HCT116 (cell line): ENCODE data around the gene SHISA2. TPM values are rescaled to one million over a fixed set of nuclear protein-coding genes. Genes with fewer than 3 reads are reported as not detected.

Source experiments
- ATAC-seq: fragments of 200-7000 bp; cut with Tn5 transposase; 2 replicates; pipeline ENCODE4 v1.9.1; 2020; ENCODE audit warnings: mild to moderate bottlenecking, moderate library complexity
- BruUV-seq: library from RNA; stranded (reverse); fragments of 400-500 nt; replicated peaks from 2 replicates; lab custom pipeline; 2021; lab: Mats Ljungman, UMichigan
- CTCF ChIA-PET: fragments of 300-600 bp; sonication (Branson Sonifier 250); formaldehyde crosslinking; loops from one replicate; lab custom pipeline; 2021; ENCODE audit warnings: antibody characterized with exemption; lab: Charles Lee
- POLR2A ChIA-PET: fragments of 300-600, 350-600 bp; sonication (Branson Sonifier 250); formaldehyde crosslinking; loops from one replicate; lab custom pipeline; 2021; ENCODE audit warnings: antibody characterized with exemption; lab: Charles Lee
- RAD21 ChIA-PET, 2 experiments: fragments of 300-600 bp; sonication (Branson Sonifier 250); formaldehyde crosslinking; loops; one replicate each; lab custom pipeline; 2023; ENCODE audit warnings: low total read pairs in 2 of 2; ENCODE audit not compliant: uncharacterized antibody in 2 of 2, unreplicated experiment in 2 of 2, low non-redundant PET in 1 of 2; lab: Charles Lee
- DNase-seq: peaks from one replicate; pipeline ENCODE4 v3.0.0-alpha.2; 2010; ENCODE audit warnings: low read depth, low spot score
- H2AFZ ChIP-seq: fragments of 200-600 bp; shearing (Covaris generic), sonication (generic); 2 replicates; pipeline ENCODE4 v1.6.1; 2017; ENCODE audit warnings: low read depth, mixed run types, mixed read lengths, antibody characterized with exemption, low read length; ENCODE audit not compliant: poor library complexity, severe bottlenecking
- H3K27ac ChIP-seq: 2 replicates; pipeline ENCODE4 v1.5.1; 2012; ENCODE audit warnings: low read depth, low read length
- H3K27me3 ChIP-seq: fragments of 200-600 bp; sonication (generic); 2 replicates; pipeline ENCODE4 v1.6.1; 2016; ENCODE audit warnings: mixed run types, low read length, mixed read lengths; ENCODE audit not compliant: insufficient read depth
- H3K36me3 ChIP-seq, 2 experiments: fragments of 200-500 bp in 1 of 2; fragments of 200-600 bp in 1 of 2; sonication (Bioruptor generic) in 1 of 2; sonication (generic) in 1 of 2; 2 replicates each; pipeline versions ENCODE4 v1.5.1 to v1.6.1; 2014 to 2016; ENCODE audit warnings: low read length in 2 of 2, inconsistent platforms in 1 of 2, mixed read lengths in 1 of 2, mixed run types in 1 of 2; ENCODE audit not compliant: insufficient read depth in 2 of 2, control insufficient read depth in 1 of 2
- H3K4me1 ChIP-seq, 2 experiments: fragments of 200-600 bp in 1 of 2; sonication (generic) in 1 of 2; 2 replicates each; pipeline versions ENCODE4 v1.5.1 to v1.6.1; 2012 to 2017; ENCODE audit warnings: low read length in 2 of 2, inconsistent platforms in 1 of 2, mild to moderate bottlenecking in 1 of 2, mixed read lengths in 1 of 2, mixed run types in 1 of 2, moderate library complexity in 1 of 2; ENCODE audit not compliant: insufficient read depth in 2 of 2, control insufficient read depth in 1 of 2
- H3K4me2 ChIP-seq: fragments of 200-600 bp; sonication (generic); 2 replicates; pipeline ENCODE4 v1.6.1; 2017; ENCODE audit warnings: mixed run types, low read length, mixed read lengths
- H3K4me3 ChIP-seq, 2 experiments: fragments of 200-600 bp in 1 of 2; sonication (generic) in 1 of 2; replicated peaks in 1 of 2; 2 replicates each; pipeline ENCODE4 v1.5.1; 2011 to 2016; ENCODE audit warnings: low read length in 2 of 2, control low read depth in 1 of 2, low read depth in 1 of 2, mild to moderate bottlenecking in 1 of 2, mixed read lengths in 1 of 2, mixed run types in 1 of 2
- H3K79me2 ChIP-seq: fragments of 200-600 bp; sonication (generic); 2 replicates; pipeline ENCODE4 v1.6.1; 2017; ENCODE audit warnings: mild to moderate bottlenecking, mixed run types, low read length, moderate library complexity, mixed read lengths; ENCODE audit not compliant: insufficient read depth
- H3K9ac ChIP-seq: fragments of 200-600 bp; sonication (generic); 2 replicates; pipeline ENCODE4 v1.6.1; 2016; ENCODE audit warnings: low read length, mixed read lengths
- H3K9me2 ChIP-seq: fragments of 200-600 bp; sonication (generic), shearing (Covaris generic); 2 replicates; pipeline ENCODE4 v1.6.1; 2017; ENCODE audit warnings: mixed run types, mild to moderate bottlenecking, moderate library complexity; ENCODE audit not compliant: insufficient read depth
- H3K9me3 ChIP-seq, 2 experiments: fragments of 200-500 bp in 1 of 2; fragments of 200-600 bp in 1 of 2; sonication (Bioruptor generic) in 1 of 2; sonication (generic) in 1 of 2; 2 replicates each; pipeline ENCODE4 v1.6.1; 2014 to 2017; ENCODE audit warnings: low read length in 2 of 2, mixed read lengths in 2 of 2, inconsistent platforms in 1 of 2, low read depth in 1 of 2, mild to moderate bottlenecking in 1 of 2, mixed run types in 1 of 2, moderate library complexity in 1 of 2; ENCODE audit not compliant: control insufficient read depth in 1 of 2, insufficient read depth in 1 of 2
- H4K20me1 ChIP-seq: fragments of 200-600 bp; sonication (generic), shearing (Covaris generic); 2 replicates; pipeline ENCODE4 v1.6.1; 2017; ENCODE audit warnings: mixed run types, mild to moderate bottlenecking, moderate library complexity; ENCODE audit not compliant: insufficient read depth
- ATF3 ChIP-seq: IDR thresholded peaks from 2 replicates; pipeline ENCODE4 v1.6.1; 2012
- CBX3 ChIP-seq: IDR thresholded peaks from 2 replicates; pipeline ENCODE4 v1.6.1; 2012; ENCODE audit warnings: low read depth
- CEBPB ChIP-seq: IDR thresholded peaks from 2 replicates; pipeline ENCODE4 v1.6.1; 2012; ENCODE audit warnings: low read depth
- EGR1 ChIP-seq: IDR thresholded peaks from 2 replicates; pipeline ENCODE4 v1.6.1; 2012; ENCODE audit warnings: low read depth
- ELF1 ChIP-seq: IDR thresholded peaks from 2 replicates; pipeline ENCODE4 v1.6.1; 2012; ENCODE audit warnings: low read depth, borderline replicate concordance
- EZH2phosphoT487 ChIP-seq: fragments of 200-600 bp; IDR thresholded peaks from 2 replicates; pipeline ENCODE4 v1.6.1; 2018; ENCODE audit warnings: antibody characterized with exemption, borderline replicate concordance
- FOSL1 ChIP-seq: IDR thresholded peaks from 2 replicates; pipeline ENCODE4 v1.6.1; 2012; ENCODE audit warnings: low read depth
- MAX ChIP-seq: IDR thresholded peaks from 2 replicates; pipeline ENCODE4 v1.6.1; 2012
- POLR2A ChIP-seq: IDR thresholded peaks from 2 replicates; pipeline ENCODE4 v1.7.0; 2011; ENCODE audit warnings: borderline replicate concordance; ENCODE audit not compliant: insufficient read depth, insufficient read length; ENCODE audit errors: extremely low read depth
- POLR2AphosphoS5 ChIP-seq: IDR thresholded peaks from 2 replicates; pipeline ENCODE4 v1.6.1; 2011; ENCODE audit warnings: mild to moderate bottlenecking, low read depth, low read length, moderate library complexity
- RAD21 ChIP-seq: IDR thresholded peaks from 2 replicates; pipeline ENCODE4 v1.6.1; 2012; ENCODE audit warnings: low read depth, mild to moderate bottlenecking
- REST ChIP-seq: IDR thresholded peaks from 2 replicates; pipeline ENCODE4 v1.6.1; 2012; ENCODE audit warnings: low read depth
- SIN3A ChIP-seq: IDR thresholded peaks from 2 replicates; pipeline ENCODE4 v1.6.1; 2012; ENCODE audit warnings: low read depth
- SP1 ChIP-seq: IDR thresholded peaks from 2 replicates; pipeline ENCODE4 v1.6.1; 2012; ENCODE audit warnings: low read depth
- TCF7L2 ChIP-seq: IDR thresholded peaks from 2 replicates; pipeline ENCODE4 v1.7.0; 2011; ENCODE audit warnings: borderline replicate concordance, inconsistent platforms; ENCODE audit not compliant: insufficient read depth, insufficient read length; ENCODE audit errors: extremely low read depth
- intact Hi-C: fragments of 100-400 bp; cut with micrococcal nuclease; formaldehyde crosslinking; loops from 2 replicates; pipeline ENCODE4 v1.10.0; 2022
- total RNA-seq: library from RNA; stranded (reverse); gene quantifications from one replicate; pipeline ENCODE4 v1.2.1, GENCODE V29; 2021; ENCODE audit not compliant: unreplicated experiment

The SHISA2 gene
- total RNA-seq, 1 experiment from 2014 or later, result not detected

GRCh38 chr13:26011996-26012821, 39.6 kb downstream of the SHISA2 start:
- H3K36me3 ChIP-seq, result no peaks in the 10 kb centered on the region
- DNase-seq (no peak), ATAC-seq (no peak)
- H3K4me3 ChIP-seq, result no peak overlapping the region
- H3K9me3 ChIP-seq, result no peaks in the 10 kb centered on the region
- peaks cover 33% of the 10 kb centered on the region for H3K27me3 ChIP-seq
- POLR2A ChIA-PET, result no interaction called here
- H3K9ac ChIP-seq, result no peak overlapping the region
- intact Hi-C loops, result no loop called here
- no peak overlapping the region for H2AFZ ChIP-seq
- no peak overlapping the region for H3K27ac ChIP-seq
- no peak overlapping the region for H3K4me2 ChIP-seq
- H3K4me1 ChIP-seq, result no peaks in the 10 kb centered on the region
- no peaks in the 10 kb centered on the region for H4K20me1 ChIP-seq
- no peaks in the 10 kb centered on the region for H3K9me2 ChIP-seq
- RAD21 ChIA-PET, result no interaction called here
- BruUV-seq, result no TSS peak
- CTCF ChIA-PET, result no interaction called here
- no peaks in the 10 kb centered on the region for H3K79me2 ChIP-seq
- no peak for TF ChIP-seq MAX

- intact Hi-C loops, result no loop called here
- CTCF ChIA-PET, result no interaction called here
- H3K27ac ChIP-seq, result no peak overlapping the region
- no peaks in the 10 kb centered on the region for H3K4me1 ChIP-seq
- H3K79me2 ChIP-seq, result no peaks in the 10 kb centered on the region
- RAD21 ChIA-PET, result no interaction called here
- H4K20me1 ChIP-seq, result no peaks in the 10 kb centered on the region
- no peak overlapping the region for H2AFZ ChIP-seq
- peaks cover 23% of the 10 kb centered on the region for H3K27me3 ChIP-seq
- no peak overlapping the region for H3K4me2 ChIP-seq
- BruUV-seq, result no TSS peak
- H3K9me2 ChIP-seq, result no peaks in the 10 kb centered on the region
- DNase-seq, result no peak
- H3K4me3 ChIP-seq, result no peak overlapping the region
- no peaks in the 10 kb centered on the region for H3K9me3 ChIP-seq
- ATAC-seq, result no peak
- no peak overlapping the region for H3K9ac ChIP-seq
- POLR2A ChIA-PET, result no interaction called here
- no peaks in the 10 kb centered on the region for H3K36me3 ChIP-seq
- TF ChIP-seq SIN3A (no peak), EGR1 (no peak), POLR2AphosphoS5 (no peak), REST (no peak), EZH2phosphoT487 (no peak), CEBPB (no peak), CBX3 (no peak), RAD21 (no peak), SP1 (no peak), FOSL1 (no peak), TCF7L2 (no peak), ELF1 (no peak), POLR2A (no peak), ATF3 (no peak)
Measured at GRCh38 chr13:26011208-26011573, 40.6 kb downstream of the SHISA2 start.
